ENCODE data around the gene SPAG5.

SPAG5 gene

DNA sequence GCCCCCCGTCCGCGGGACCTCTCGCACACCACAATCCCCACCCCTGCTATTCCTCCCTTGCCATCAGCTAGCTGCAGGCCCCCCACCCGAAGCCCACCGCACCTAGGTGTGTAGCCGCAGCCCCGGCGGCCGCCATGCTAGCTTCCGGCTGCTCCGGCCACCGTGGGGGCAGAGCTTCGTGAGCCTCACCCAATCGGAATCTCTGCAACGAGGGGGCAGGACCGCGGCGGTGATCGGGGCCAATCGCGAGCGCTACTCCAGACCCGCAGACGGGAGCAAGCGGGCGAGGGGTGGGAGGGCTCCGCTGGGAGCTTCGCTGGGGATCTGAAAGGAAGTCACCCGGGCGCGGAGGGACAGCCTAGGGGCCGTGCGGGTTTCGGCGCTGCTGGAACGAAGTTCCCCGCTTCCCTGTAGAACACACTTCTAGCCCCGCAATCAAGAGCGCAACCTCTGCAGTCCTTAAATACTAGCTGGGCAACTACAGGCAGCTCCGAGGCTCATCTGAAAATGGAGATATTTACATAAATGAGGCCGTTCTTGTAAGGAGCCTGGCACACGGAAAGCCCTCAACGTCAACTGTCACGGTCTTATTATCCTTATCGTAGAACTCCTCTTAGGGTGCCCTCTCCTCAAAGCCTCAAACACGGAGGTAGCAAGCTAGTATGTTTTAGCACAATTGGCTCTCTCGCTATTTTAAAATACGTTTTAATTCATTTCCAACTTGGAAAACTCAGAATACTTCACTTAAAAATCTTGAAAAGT is 27.3 kb downstream of the SPAG5 start, which contains the start of gene PIGS:
TSS of gene PIGS (minus strand) at position 164 of the 762 bp plus-strand sequence. CDS start at position 136, 28 bp downstream.
- DNase-seq (ENCODE audit: low read depth), result peak; percentile 78

DNA sequence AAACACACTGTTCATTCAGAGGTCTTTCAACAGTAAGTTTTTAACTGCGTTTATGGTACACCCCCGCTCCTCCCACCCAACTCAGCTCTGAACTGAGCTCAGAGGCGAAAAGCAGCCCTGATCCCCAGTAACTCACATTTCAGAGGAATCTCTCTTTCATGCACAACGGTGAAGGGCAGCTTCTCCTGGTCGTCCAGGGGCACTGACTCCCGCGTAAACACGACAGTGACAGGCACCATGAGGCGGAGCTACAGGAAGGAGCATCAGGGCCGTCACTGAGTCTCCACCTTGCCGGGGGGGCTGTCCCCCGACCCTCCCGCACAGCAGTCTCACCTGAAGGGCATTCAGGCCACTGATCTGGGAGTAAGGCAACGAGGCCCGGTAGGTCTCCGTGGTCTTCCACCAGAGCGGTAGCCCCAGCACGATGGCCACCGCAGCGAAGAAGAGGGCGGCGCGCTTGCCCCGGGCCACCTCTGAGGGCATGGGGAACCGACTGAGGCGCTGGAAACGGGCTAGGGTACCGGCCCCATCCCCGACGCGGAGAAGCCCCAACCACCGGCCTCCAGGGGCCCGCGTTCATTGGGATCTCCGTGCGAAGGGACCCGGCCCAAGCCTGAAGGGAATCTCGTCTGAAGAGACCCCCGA is 28.0 kb downstream of the SPAG5 start:
- no peak for DNase-seq (ENCODE audit: low read depth)

GRCh38 chr17:28569446-28569845 is 29.4 kb downstream of the SPAG5 start:
- no peak for DNase-seq (ENCODE audit: low read depth)

GRCh38 chr17:28567604-28568003 is 31.2 kb downstream of the SPAG5 start:
- no peak for DNase-seq (ENCODE audit: low read depth)

- DNase-seq (ENCODE audit: low read depth), result no peak
Measured at GRCh38 chr17:28563475-28563874, 35.4 kb downstream of the SPAG5 start.

DNA sequence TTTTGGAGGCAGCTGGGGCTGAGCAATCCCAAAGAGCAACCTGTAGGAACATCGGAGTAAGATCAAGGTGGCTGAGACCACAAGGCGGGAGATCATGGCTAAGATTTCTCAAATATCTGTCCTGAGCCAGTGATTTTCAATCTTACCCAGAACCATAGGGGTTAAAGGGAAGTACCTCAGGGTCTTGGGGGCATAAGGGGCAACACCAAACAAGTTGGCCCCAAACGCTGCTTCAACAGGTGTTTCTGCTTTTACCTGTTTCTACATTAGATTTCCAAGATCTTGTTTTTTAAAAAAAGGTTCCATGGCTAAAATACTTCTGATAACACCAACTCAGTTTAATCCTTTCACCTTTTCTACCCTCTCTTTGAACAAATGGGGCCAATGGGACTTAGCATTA is 43.8 kb downstream of the SPAG5 start:
- DNase-seq (ENCODE audit: low read depth), result no peak

- DNase-seq (ENCODE audit: low read depth), result no peak
Measured at GRCh38 chr17:28554565-28554964, 44.3 kb downstream of the SPAG5 start.

GRCh38 chr17:28553000-28553505 is 45.8 kb downstream of the SPAG5 start:
- DNase-seq (ENCODE audit: low read depth), result no peak

GRCh38 chr17:28552176-28552999 is 46.4 kb downstream of the SPAG5 start, which contains the start of gene UNC119:
Gene UNC119 (minus strand): TSS chr17:28552624. CDS start chr17:28552557, 67 bp downstream.
- DNase-seq (ENCODE audit: low read depth), result no peak

GRCh38 chr17:28551421-28552175 is 47.2 kb downstream of the SPAG5 start:
- no peak for DNase-seq (ENCODE audit: low read depth)

DNA sequence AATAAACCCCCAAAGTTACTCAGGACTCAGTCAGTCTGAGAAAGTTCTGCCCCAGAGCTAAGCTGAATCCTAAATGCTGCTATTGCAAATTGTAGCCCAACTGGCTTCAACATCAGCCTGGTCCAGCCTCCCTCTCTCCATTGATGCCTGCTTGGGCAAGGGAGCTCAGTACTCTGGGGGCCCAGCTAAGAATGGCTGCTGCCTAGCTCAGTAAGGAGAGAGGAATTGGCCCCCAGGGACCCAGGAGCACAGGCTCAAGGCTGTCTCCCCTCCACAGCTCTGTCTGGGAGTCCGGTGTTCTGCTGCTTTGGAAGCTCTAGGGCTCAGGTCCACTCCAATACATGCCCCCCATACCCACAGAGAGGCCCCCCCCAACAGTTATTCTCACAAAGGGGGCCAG is 48.0 kb downstream of the SPAG5 start:
- no peak for DNase-seq (ENCODE audit: low read depth)

DNA sequence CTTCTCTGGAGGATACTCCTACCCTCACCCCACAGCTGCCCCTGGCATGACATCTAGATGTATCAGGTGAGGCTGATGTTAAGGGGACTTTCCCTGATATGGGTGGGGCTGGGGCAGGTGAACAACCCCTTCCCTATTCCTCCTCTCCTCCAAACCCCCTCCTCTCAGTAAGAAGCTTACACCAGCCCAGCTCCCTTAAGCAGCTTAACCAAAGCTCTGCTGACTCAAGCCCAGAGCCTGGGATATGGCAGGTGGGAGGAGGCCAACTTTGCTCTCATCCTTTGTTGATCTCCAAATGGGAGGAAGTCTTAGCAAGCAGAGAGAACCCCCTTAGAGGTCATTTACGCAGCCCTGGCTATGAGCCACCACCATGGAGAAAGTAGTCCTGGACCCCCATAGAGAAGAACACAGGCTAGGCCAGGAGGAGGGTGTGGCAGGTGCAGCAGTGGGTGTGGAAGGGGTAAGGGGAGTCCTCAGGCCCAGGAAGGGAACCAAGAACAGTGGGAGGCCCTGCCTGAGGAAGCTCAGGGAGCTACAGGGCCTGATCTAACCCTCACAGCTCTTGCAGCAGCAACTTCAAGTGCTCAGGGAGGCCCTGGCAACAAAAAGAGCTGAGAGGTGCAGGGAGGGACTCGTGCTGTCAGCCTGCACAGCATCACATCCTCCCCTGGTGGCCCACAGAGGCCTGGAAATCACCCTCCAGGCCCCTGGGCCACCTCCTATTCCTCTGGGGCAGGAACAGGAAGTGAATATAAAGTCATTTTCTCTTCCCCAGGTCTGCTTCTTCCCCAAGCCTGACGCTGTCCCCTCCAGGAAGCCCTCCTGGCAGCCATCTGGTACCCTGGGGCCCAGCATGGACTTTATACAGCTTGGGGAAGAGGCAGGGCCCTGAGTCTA is 49.3 kb downstream of the SPAG5 start:
- no peak for DNase-seq (ENCODE audit: low read depth)

- DNase-seq (ENCODE audit: low read depth), result no peak
Measured at GRCh38 chr17:28548417-28549130, 50.3 kb downstream of the SPAG5 start.

DNA sequence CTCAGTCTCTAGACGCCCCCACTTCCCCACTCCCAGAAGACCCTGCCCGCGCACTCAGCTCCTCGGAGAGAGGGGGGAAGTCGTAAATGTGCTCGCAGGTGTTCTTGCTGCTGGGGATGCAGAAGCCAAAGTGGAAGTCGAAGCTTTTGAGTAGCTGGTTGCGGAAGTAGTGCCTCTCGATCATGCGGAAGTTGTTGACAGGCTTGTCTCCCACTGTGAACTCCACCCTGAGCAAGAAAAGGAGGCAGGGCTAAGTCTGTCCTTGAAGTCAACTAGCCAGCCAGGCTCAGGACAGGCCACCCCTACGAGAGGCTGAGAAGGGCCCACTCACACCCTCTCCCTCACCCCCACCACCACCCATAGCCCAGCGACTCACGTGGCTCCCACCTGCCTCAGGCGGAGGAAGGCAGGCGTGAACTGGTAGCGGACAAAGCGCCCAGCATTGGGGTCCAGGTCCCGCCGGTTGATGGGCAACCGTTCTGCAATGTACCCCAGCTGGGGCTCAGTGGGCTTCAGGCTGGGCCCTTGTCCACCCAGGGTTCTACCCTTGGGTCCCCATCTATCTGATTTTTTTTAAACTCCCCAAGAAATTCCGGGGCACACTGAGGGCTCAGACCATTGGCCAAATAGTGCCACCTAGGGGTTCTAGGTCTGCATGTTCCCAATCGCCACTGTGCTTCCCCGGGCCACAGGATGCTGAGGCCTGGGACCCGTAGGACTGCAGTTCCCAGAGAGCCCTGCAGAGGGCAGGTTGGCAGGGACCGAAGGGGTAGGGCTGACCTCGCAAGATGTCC is 51.0 kb downstream of the SPAG5 start:
- no peak for DNase-seq (ENCODE audit: low read depth)

- no peak for DNase-seq (ENCODE audit: low read depth)
Measured at GRCh38 chr17:28547096-28547622, 51.7 kb downstream of the SPAG5 start.

DNA sequence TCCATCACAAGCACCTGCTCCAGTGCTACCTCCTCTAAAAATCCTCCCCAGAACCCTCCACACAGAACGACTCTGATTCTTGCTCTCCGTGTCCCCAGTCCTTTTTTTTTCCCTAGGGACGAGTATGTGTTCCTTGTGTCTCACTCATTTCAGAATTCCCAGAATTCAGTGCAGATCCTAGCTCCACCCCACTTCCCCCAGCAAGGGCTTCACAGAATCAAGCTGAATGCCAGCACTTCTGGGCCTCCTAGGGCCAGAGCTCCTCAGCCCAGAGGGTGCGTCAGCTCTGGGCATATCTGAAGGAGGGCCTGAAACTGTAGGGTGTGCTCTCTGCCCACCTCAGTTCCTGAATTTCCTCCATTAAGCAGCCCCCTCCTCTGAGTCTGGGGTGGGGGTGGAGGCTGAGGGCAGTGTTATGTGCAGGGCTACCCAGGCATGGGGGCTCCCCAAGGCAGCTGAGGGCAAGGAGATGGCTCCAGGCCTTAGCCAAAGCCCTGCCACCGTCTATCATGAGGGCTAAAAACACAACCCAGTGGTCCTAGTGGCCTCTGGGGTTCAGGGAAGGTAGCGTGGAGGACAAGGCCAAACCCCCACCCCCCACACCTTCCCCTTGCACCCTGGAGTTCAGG is 52.9 kb downstream of the SPAG5 start:
- no peak for DNase-seq (ENCODE audit: low read depth)

- no peak for DNase-seq (ENCODE audit: low read depth)
Measured at GRCh38 chr17:28545141-28545503, 53.7 kb downstream of the SPAG5 start.

DNA sequence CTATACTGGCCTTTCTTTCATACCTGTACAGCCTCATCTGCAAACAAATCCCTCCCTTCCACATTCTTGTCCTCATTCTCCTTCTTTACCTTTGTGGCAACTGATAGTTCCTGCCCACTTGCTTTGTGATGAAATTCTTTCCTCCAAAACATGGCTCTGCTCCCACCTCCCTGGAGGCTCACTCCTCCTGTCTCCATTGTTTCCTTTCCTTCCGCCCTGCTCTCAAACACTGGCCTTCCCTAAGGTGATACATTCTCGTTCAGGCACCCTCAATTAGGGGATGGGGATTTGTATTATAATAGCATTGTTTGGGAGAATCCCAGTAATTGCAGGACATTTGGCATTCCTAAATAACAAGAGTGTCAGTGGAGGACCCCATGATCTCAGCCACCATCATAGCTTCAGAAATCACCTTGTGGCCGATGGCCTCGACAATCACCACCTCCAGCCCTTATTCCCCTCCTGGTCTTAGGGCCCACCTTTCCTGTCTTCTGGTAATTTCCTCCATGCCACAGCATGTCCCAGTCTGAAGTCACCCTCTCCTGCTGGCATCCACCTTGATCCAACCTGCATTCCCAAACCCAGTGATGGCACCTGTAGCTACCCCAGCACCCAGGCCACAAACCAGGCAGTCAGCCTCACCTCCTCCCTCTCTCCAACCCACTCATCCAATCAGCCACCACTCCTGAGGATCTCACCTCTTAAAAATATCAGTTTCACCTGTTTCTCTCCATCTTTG is 54.3 kb downstream of the SPAG5 start:
- no peak for DNase-seq (ENCODE audit: low read depth)
